NCI-H1417 treated with DMSO at 0.1 percent for 48 hours (cell line): ENCODE results near the gene FAM83F.

ENCODE experiments used
- DNase-seq: peaks from one replicate; lab custom pipeline; 2025; lab: John Stamatoyannopoulos, UW

Gene FAM83F

DNA sequence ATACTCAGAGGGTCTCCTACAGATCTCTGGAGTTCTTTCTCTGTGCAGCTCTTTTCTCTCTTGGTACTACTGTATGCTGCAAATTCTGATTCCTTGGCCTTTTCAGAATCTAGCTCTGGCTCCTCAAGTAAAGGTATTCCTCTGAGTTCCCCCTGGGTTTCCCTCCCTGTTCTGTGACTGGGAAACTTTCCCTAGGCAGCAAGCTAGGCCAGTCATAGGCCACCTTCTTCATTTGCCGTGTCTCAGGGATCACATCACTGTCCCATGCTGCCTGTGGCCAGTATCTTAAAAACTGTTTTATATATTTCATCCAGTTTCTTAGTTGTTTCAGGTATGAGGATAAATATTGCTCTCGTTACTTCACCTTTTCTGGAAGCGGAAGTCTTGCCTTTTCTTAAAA is 71.2 kb downstream of the FAM83F start:
- no peak for DNase-seq

DNA sequence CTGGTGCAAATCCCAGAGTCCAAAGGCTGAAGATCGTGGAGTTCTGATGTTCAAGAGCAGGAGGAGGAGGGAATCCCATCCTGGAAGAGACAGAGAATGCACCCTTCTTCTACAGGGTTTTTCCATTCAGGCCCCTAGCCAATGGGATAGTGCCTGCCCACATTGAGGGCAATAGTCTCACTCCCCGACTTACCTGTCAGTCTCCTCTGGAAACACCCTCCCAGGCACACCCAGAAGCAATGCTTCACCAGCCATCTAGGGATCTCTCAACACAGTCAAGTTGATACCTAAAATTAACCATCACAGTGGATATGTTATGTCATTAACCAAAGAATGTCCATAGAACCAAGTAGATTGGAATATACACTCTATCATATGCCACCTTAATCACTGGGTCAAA is 72.9 kb downstream of the FAM83F start:
- no peak for DNase-seq

DNA sequence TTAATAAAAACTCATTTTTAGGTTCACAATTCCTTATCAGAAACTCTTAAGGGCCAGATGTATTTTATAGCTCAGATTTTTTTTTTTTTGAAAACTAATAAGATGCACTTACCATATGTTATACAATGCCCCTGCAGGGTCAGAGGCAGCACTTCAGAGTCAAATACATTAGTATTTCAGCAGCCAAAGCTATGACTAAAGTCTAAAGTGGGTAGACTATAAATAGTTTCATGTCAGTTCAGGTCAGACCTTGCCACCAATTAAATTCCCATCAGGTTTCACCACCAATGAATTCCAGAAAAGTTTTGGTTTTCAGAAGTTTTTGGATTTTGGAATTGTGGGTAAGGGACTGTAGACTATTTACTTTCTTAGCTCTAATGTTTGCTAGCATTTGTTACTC is 75.9 kb downstream of the FAM83F start:
- DNase-seq: no peak

DNA sequence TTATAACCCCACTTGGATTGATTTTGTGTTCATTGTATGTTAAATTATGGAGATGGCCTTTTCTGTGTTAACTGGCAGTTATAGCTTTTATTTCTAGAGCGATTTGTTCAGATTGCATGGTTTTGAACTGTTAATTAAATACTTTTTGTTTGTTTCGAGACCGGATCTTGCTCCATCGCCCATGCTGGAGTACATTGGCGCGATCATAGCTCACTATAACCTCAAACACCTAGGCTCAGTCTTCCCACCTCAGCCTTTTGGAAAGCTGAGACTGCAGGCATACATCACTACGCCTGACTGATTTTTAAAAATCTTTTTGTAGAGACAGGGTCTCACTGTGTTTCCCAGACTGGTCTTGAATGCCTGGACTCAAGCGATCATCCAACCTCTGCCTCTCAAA is 77.0 kb downstream of the FAM83F start:
- DNase-seq: no peak

DNA sequence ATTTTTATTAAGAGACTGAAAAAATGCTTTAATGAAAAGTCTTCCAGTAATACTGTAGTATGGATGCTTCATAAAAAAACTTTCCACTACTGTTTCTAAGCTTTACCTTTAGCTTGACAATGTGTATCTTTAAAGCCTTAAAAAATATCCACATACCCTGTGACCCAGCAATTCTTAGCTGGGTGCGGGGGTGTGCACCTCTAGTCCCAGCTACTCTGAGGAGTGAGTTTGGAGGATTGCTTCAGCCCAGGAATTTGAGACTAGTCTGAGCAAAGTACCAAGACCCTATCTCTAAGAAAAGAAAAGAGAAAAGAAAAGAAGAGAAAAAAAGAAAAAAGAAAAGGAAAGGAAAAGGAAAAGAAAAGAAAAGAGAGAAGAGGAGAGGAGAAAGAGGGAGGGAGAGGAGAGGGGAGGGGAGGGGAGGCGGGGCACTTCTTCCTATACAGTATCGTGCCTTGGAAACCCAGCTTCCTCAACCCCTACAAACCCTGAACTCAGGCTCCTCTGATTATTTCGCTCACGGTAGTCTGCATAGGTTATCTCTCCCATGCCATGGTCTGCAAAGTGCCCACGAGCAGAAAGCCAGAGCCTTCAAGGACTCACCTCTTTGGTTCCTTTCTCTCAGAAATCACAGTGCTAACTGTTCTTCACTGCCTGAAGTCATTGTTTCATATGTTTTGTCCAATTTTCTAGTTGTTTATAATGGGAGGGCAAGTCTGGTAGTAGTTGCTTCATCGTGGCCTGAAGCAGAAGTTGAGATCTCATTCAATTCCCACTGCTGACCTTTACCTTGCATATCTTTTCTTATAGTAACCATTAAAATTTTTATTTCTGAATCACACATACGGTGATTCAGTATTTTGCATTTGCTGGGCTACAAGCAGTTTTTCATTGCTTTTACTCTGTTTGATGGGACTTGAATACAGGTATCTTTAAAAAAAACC is 82.2 kb downstream of the FAM83F start:
- no peak for DNase-seq

DNA sequence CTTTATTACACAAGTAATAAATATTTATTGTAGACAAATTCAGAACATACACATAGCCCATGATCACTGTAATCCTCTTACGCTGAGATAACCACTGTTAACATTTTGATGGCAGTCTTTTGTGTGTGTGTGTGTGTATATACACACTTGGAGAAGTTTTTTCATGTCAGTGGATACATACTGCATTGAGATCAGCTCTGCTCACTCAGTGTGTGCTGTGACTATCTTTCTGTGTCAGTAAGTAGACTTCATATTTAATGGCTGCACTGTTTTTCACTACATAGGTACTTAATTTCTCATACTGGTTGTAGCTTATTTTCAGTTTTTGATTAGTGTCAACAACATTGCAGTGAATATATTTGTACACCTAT is 82.9 kb downstream of the FAM83F start:
- DNase-seq: no peak

DNA sequence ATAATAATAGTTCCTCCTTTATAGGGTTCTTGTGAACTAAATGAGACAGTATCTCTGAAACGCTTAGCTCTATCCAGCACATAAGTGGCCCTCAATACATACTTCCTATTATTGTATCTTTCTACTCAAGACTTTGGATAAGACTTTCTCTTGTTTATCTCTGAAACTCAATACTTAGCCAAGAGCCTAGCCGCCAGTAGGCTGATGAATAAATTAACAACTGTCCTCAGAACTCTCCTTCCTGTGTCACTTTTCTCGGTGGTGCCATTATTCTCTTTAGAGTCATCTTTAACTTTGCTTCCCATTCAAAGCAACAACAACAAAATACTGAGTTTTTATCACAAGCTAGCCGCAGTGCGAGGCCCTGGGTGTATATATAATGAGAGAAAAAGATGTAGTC is 86.9 kb downstream of the FAM83F start:
- DNase-seq: no peak

DNA sequence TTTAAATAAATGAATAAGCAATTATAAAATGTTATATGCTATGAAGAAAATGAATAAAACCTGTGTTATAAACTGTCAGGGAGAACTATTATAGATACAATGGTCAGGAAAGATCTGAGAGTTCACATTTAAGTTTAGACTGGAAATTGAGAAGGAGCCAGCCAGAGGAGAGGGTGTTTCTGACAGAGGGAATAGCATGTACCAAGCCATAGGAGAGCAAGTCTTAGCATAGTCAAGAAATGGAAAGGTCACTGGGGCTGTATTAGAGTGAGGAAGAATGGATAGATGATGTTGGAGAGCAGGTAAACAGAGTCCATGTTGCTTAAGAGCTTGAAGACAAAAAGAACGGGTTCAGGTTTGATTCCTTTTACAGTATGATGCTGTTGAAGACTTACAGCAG is 87.4 kb downstream of the FAM83F start:
- no peak for DNase-seq

DNA sequence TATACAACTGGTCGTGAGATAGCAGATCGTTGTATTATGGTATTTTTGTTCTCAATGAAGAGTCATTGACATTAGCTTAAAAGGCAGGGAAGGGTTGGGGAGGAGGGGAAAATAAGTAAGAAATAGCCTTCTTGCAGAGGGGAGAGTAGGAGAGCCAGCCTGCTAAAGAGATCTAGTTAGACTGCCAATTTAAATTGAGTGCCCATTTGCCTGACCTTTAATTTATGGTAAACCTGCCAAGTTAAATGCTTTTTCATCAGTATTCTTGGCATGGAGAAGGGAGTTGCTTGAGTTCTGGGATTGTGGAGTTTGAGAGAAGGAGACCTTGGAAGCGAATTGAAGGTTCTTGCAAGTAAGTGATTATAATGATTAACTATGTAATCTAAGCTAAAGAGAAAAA is 89.0 kb downstream of the FAM83F start:
- DNase-seq: no peak

DNA sequence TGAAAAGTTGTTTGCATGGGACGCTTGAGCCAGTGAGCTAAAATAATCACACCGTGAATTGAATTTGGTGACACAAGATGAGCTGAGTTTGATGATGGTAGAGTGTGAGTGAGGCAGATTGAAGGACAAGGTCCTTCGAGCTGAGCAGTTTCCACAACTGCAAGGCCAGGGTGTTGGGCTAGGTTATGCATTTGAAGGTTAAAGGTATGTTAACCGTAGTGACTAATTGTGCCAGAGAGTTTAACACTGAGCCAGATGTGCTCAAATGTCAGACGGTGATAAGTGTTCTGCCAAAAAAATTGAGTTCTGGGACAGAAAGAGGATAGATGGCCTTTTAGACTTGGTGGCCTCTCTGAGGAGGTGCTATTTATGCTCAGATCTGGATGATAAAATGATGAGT is 89.5 kb downstream of the FAM83F start:
- DNase-seq: no peak

DNA sequence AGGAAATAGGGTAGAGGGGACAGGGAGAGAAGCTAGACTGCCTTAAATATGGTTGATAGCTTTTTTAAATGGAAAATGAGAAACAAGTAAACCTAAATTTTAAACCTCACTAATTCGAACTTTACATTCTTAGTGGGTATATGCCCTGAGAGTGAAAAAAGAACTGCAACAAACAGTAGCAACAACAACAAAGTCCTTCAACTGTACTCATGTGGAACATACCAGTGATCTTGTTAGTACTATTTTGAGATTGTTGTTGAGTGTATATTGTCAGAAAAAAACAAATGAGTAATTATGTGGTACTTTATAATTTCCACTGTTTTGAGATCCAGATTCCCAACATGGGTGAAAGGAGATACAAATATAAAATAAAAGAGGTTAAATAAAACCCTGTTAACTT is 94.1 kb downstream of the FAM83F start:
- DNase-seq: no peak
